Measurements from ENCODE around the gene PPP4R4. TPM values are rescaled to one million over a fixed set of nuclear protein-coding genes. Genes with fewer than 3 reads are reported as not detected.

Gene PPP4R4
- polyA plus RNA-seq, 3 donors, result 0.08 TPM; not detected in 2

GRCh38 chr14:94278731-94279130 lies 104.6 kb downstream of the PPP4R4 start:
- H3K27me3 ChIP-seq (ENCODE audit: control insufficient read depth in 2 of 2, insufficient read depth in 2 of 2, low read length in 2 of 2), result peaks cover 0 to 4% of the 10 kb centered on the region in 2 donors
- no peaks in the 10 kb centered on the region for H3K36me3 ChIP-seq (replicated peaks in 1 of 2; ENCODE audit: control insufficient read depth in 1 of 2, insufficient read depth in 2 of 2, low read length in 2 of 2)

DNA sequence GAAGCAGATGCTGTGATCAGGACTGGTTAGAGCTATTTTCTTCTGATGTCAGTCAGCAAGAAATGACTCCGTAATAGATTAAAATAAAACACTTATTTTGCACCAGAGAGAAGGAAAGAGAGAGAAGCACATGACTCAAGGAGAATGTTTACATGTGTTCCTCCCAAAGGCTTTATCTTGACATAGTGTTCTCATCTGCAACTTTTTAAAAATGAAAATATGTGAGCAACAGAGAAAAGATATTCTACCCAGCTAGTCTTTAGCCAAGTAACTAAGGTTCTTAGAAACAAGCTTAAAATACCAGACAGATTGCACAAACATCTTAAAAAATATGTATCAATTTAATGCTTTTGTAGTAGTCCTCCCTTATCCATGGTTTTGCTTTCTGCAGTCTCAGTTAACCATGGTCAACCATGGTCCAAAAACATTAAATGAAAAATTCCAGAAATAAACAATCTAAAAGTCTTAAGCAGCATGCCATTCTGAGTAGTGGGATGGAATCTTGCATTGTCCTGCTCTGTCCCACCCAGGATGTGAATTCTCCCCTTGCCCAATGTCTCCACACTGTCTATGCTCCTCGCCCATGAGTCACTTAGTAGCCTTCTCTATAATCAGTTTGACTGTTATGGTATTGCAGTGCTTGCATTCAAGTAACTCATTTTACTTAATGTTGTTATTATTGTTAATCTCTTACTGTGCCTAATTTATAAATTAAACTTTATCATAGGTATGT lies 109.0 kb downstream of the PPP4R4 start:
- H3K27me3 Mint-ChIP-seq (ENCODE audit: low read depth in 3 of 3), result peaks cover 0 to 4% (median 2%) of the 10 kb centered on the region in 3 donors
- Histone ChIP-seq H3K27me3 (ENCODE audit: control insufficient read depth in 2 of 2, insufficient read depth in 2 of 2, low read length in 2 of 2) (no peaks in the 10 kb centered on the region), H4K20me1 (ENCODE audit: insufficient read depth, low read length) (no peaks in the 10 kb centered on the region), H3K4me1 (ENCODE audit: control insufficient read depth in 1 of 2, insufficient read depth in 2 of 2, low read length in 2 of 2) (no peaks in the 10 kb centered on the region), H3K79me2 (ENCODE audit: insufficient read depth, low read length) (no peaks in the 10 kb centered on the region), H2AFZ (ENCODE audit: insufficient read depth, low read depth, low read length, poor library complexity, severe bottlenecking) (no peak overlapping the region), H3K36me3 (replicated peaks in 1 of 2; ENCODE audit: control insufficient read depth in 1 of 2, insufficient read depth in 2 of 2, low read length in 2 of 2) (no peaks in the 10 kb centered on the region), H3K4me2 (replicated peaks; ENCODE audit: extremely low read depth, low read length, poor library complexity, severe bottlenecking) (no peak overlapping the region), H3K9ac (ENCODE audit: insufficient read depth, low read length, poor library complexity, severe bottlenecking) (no peak overlapping the region), H3K9me3 (replicated peaks in 1 of 2; ENCODE audit: control insufficient read depth in 1 of 2, insufficient read depth in 1 of 2, low read length in 2 of 2) (no peaks in the 10 kb centered on the region), H3K27ac (ENCODE audit: low read depth in 1 of 2, low read length in 2 of 2) (no peak overlapping the region), H3K4me3 (replicated peaks in 1 of 3; ENCODE audit: low read depth in 2 of 3, low read length in 3 of 3) (no peak overlapping the region)
- no peaks in the 10 kb centered on the region for H3K36me3 Mint-ChIP-seq
- DNase-seq, result no peak
- no peak overlapping the region for H3K27ac Mint-ChIP-seq
- H3K4me3 Mint-ChIP-seq, result no peak overlapping the region
- WGBS (ENCODE audit: insufficient coverage), result no CpG with 5 or more reads among the region's 2 CpGs
- intact Hi-C loops (cut with micrococcal nuclease), result no loop called here
- H3K9me3 Mint-ChIP-seq, result peaks cover 0 to 3% (median 0%) of the 10 kb centered on the region in 7 donors
- H3K4me1 Mint-ChIP-seq, result no peaks in the 10 kb centered on the region
- TF ChIP-seq, protein P1, sequence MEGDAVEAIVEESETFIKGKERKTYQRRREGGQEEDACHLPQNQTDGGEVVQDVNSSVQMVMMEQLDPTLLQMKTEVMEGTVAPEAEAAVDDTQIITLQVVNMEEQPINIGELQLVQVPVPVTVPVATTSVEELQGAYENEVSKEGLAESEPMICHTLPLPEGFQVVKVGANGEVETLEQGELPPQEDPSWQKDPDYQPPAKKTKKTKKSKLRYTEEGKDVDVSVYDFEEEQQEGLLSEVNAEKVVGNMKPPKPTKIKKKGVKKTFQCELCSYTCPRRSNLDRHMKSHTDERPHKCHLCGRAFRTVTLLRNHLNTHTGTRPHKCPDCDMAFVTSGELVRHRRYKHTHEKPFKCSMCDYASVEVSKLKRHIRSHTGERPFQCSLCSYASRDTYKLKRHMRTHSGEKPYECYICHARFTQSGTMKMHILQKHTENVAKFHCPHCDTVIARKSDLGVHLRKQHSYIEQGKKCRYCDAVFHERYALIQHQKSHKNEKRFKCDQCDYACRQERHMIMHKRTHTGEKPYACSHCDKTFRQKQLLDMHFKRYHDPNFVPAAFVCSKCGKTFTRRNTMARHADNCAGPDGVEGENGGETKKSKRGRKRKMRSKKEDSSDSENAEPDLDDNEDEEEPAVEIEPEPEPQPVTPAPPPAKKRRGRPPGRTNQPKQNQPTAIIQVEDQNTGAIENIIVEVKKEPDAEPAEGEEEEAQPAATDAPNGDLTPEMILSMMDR (IDR thresholded peaks at IDR 0.05), result no peak

More at GRCh38 chr14:94278731-94279130, 104.6 kb downstream of the PPP4R4 start:
- Histone ChIP-seq H3K4me3 (replicated peaks in 1 of 3; ENCODE audit: low read depth in 2 of 3, low read length in 3 of 3) (no peak overlapping the region), H3K79me2 (ENCODE audit: insufficient read depth, low read length) (no peaks in the 10 kb centered on the region), H2AFZ (ENCODE audit: insufficient read depth, low read depth, low read length, poor library complexity, severe bottlenecking) (no peak overlapping the region), H4K20me1 (ENCODE audit: insufficient read depth, low read length) (no peaks in the 10 kb centered on the region), H3K4me2 (replicated peaks; ENCODE audit: extremely low read depth, low read length, poor library complexity, severe bottlenecking) (no peak overlapping the region), H3K9ac (ENCODE audit: insufficient read depth, low read length, poor library complexity, severe bottlenecking) (no peak overlapping the region), H3K9me3 (replicated peaks in 1 of 2; ENCODE audit: control insufficient read depth in 1 of 2, insufficient read depth in 1 of 2, low read length in 2 of 2) (no peaks in the 10 kb centered on the region), H3K27ac (ENCODE audit: low read depth in 1 of 2, low read length in 2 of 2) (no peak overlapping the region), H3K4me1 (ENCODE audit: control insufficient read depth in 1 of 2, insufficient read depth in 2 of 2, low read length in 2 of 2) (no peaks in the 10 kb centered on the region)
- no peaks in the 10 kb centered on the region for H3K4me1 Mint-ChIP-seq
- no peak overlapping the region for H3K4me3 Mint-ChIP-seq
- no peak overlapping the region for H3K27ac Mint-ChIP-seq
- peaks cover 0 to 4% (median 2%) of the 10 kb centered on the region in 3 donors for H3K27me3 Mint-ChIP-seq (ENCODE audit: low read depth in 3 of 3)
- H3K36me3 Mint-ChIP-seq, result no peaks in the 10 kb centered on the region
- 71% methylated on average over 1 of the region's 2 CpGs for WGBS (ENCODE audit: insufficient coverage)
- TF ChIP-seq, protein P1 (IDR thresholded peaks at IDR 0.05), result no peak
- no peak for DNase-seq
- H3K9me3 Mint-ChIP-seq, result peaks cover 0 to 3% (median 0%) of the 10 kb centered on the region in 7 donors
- intact Hi-C loops (cut with micrococcal nuclease), result no loop called here

All from CD14-positive monocyte (primary cell).